Loucy (cell line): ENCODE data around the gene PPM1B.

Source experiments
- H2AFZ ChIP-seq: fragments of 200-600 bp; sonication (generic); 2 replicates; pipeline ENCODE4 v1.6.0; 2016; ENCODE audit warnings: antibody characterized with exemption, mild to moderate bottlenecking, low read length, moderate library complexity
- H3F3A ChIP-seq: fragments of 200-600 bp; 2 replicates; pipeline ENCODE4 v1.6.0; 2016; ENCODE audit warnings: antibody characterized with exemption, low read depth, mild to moderate bottlenecking
- H3K27me3 ChIP-seq: fragments of 200-600 bp; sonication (generic); 2 replicates; pipeline ENCODE4 v1.6.1; 2014; ENCODE audit warnings: low read length, mild to moderate bottlenecking; ENCODE audit not compliant: insufficient read depth, poor library complexity, severe bottlenecking
- H3K36me3 ChIP-seq: fragments of 200-600 bp; sonication (generic); 2 replicates; pipeline ENCODE4 v1.6.1; 2016; ENCODE audit warnings: low read length; ENCODE audit not compliant: insufficient read depth
- H3K4me1 ChIP-seq: fragments of 200-600 bp; sonication (generic); 2 replicates; pipeline ENCODE4 v1.5.1; 2014; ENCODE audit warnings: low read length, mild to moderate bottlenecking; ENCODE audit not compliant: insufficient read depth, poor library complexity, severe bottlenecking
- H3K4me2 ChIP-seq: fragments of 200-600 bp; sonication (generic); 2 replicates; pipeline ENCODE4 v1.6.0; 2014; ENCODE audit warnings: antibody characterized with exemption, low read length, low read depth, mild to moderate bottlenecking; ENCODE audit not compliant: poor library complexity, severe bottlenecking
- H3K4me3 ChIP-seq: fragments of 200-600 bp; sonication (generic); 2 replicates; pipeline ENCODE4 v1.5.1; 2014; ENCODE audit warnings: low read length, mild to moderate bottlenecking, mixed read lengths; ENCODE audit not compliant: poor library complexity, severe bottlenecking
- H3K79me2 ChIP-seq: fragments of 200-600 bp; sonication (generic); 2 replicates; pipeline ENCODE4 v1.6.1; 2014; ENCODE audit warnings: low read length; ENCODE audit not compliant: insufficient read depth
- H3K9ac ChIP-seq: fragments of 200-600 bp; sonication (generic); 2 replicates; pipeline ENCODE4 v1.6.0; 2014; ENCODE audit warnings: mild to moderate bottlenecking, low read depth, low read length, moderate library complexity; ENCODE audit not compliant: poor library complexity, severe bottlenecking
- H3K9me2 ChIP-seq: fragments of 200-600 bp; sonication (generic); replicated peaks from 2 replicates; pipeline ENCODE4 v1.6.1; 2016; ENCODE audit warnings: low read depth, low read length, mixed read lengths
- H3K9me3 ChIP-seq: fragments of 200-600 bp; sonication (generic); 2 replicates; pipeline ENCODE4 v1.6.1; 2014; ENCODE audit warnings: mild to moderate bottlenecking, antibody characterized with exemption, low read length, low read depth; ENCODE audit not compliant: insufficient read depth
- H4K20me1 ChIP-seq: fragments of 200-600 bp; sonication (generic); 2 replicates; pipeline ENCODE4 v1.6.0; 2014; ENCODE audit warnings: antibody characterized with exemption, low read length, mild to moderate bottlenecking; ENCODE audit not compliant: insufficient read depth, poor library complexity, severe bottlenecking
- CTCF ChIP-seq: fragments of 200-600 bp; sonication (generic); conservative IDR thresholded peaks from 2 replicates; pipeline ENCODE4 v1.5.1; 2014; ENCODE audit warnings: mild to moderate bottlenecking, antibody characterized with exemption, low read length
- EZH2phosphoT487 ChIP-seq: fragments of 200-600 bp; IDR thresholded peaks from 2 replicates; pipeline ENCODE4 v1.6.1; 2018; ENCODE audit warnings: antibody characterized with exemption, mild to moderate bottlenecking, moderate library complexity, borderline replicate concordance

PPM1B gene

GRCh38 chr2:44233450-44234128 lies 64.9 kb downstream of the PPM1B start:
- no peaks in the 10 kb centered on the region for H3K9me3 ChIP-seq
- no peak overlapping the region for H3K4me2 ChIP-seq
- H3K9me2 ChIP-seq, result no peaks in the 10 kb centered on the region
- no peak for TF ChIP-seq EZH2phosphoT487
- no peak for TF ChIP-seq CTCF
- no peaks in the 10 kb centered on the region for H4K20me1 ChIP-seq
- no peak overlapping the region for H3K4me3 ChIP-seq
- H3K79me2 ChIP-seq, result peaks cover 3% of the 10 kb centered on the region; the same call in 1 of the 2 replicates
- no peak overlapping the region for H2AFZ ChIP-seq
- H3K4me1 ChIP-seq, result peaks cover 30% of the 10 kb centered on the region
- H3K9ac ChIP-seq, result no peak overlapping the region
- peaks cover 27% of the 10 kb centered on the region for H3K36me3 ChIP-seq
- H3K27me3 ChIP-seq, result no peaks in the 10 kb centered on the region
- H3F3A ChIP-seq, result peaks cover 10% of the 10 kb centered on the region

GRCh38 chr2:44237221-44237620 lies 68.5 kb downstream of the PPM1B start:
- Histone ChIP-seq H2AFZ (peak overlapping the region; percentile 23; the same call in 1 of the 2 replicates), H3K9ac (peak overlapping the region; percentile 53), H3F3A (peaks cover 6% of the 10 kb centered on the region), H3K79me2 (no peaks in the 10 kb centered on the region; the same call in 1 of the 2 replicates), H3K4me1 (peaks cover 35% of the 10 kb centered on the region), H3K4me2 (peak overlapping the region; percentile 73), H3K36me3 (peaks cover 7% of the 10 kb centered on the region; the same call in 1 of the 2 replicates), H4K20me1 (no peaks in the 10 kb centered on the region), H3K9me3 (no peaks in the 10 kb centered on the region), H3K9me2 (no peaks in the 10 kb centered on the region), H3K4me3 (peak overlapping the region; percentile 66), H3K27me3 (no peaks in the 10 kb centered on the region)
- TF ChIP-seq EZH2phosphoT487 (no peak), CTCF (no peak)

GRCh38 chr2:44242904-44243303 lies 74.2 kb downstream of the PPM1B start:
- Histone ChIP-seq H3F3A (0 out of 2 replicates have a peak, but pooled peaks cover 4% of the 10 kb centered on the region), H3K79me2 (no peaks in the 10 kb centered on the region), H3K9ac (no peak overlapping the region), H2AFZ (no peak overlapping the region), H3K4me1 (peaks cover 42% of the 10 kb centered on the region), H3K36me3 (no peaks in the 10 kb centered on the region), H4K20me1 (no peaks in the 10 kb centered on the region), H3K4me3 (no peak overlapping the region), H3K27me3 (no peaks in the 10 kb centered on the region), H3K9me2 (no peaks in the 10 kb centered on the region), H3K4me2 (no peak overlapping the region), H3K9me3 (no peaks in the 10 kb centered on the region)
- TF ChIP-seq EZH2phosphoT487 (no peak), CTCF (no peak)
